ENCODE data around the gene IFITM10. TPM values are rescaled to one million over a fixed set of nuclear protein-coding genes. Genes with fewer than 3 reads are reported as not detected.
"Not testable (repeated sequence)": the region's sequence is repeated elsewhere in the genome, so short reads cannot be mapped to it uniquely, and the experiment has no call there.

IFITM10 gene
- total RNA-seq, 1 experiment from 2014 or later, result 2.0 TPM

DNA sequence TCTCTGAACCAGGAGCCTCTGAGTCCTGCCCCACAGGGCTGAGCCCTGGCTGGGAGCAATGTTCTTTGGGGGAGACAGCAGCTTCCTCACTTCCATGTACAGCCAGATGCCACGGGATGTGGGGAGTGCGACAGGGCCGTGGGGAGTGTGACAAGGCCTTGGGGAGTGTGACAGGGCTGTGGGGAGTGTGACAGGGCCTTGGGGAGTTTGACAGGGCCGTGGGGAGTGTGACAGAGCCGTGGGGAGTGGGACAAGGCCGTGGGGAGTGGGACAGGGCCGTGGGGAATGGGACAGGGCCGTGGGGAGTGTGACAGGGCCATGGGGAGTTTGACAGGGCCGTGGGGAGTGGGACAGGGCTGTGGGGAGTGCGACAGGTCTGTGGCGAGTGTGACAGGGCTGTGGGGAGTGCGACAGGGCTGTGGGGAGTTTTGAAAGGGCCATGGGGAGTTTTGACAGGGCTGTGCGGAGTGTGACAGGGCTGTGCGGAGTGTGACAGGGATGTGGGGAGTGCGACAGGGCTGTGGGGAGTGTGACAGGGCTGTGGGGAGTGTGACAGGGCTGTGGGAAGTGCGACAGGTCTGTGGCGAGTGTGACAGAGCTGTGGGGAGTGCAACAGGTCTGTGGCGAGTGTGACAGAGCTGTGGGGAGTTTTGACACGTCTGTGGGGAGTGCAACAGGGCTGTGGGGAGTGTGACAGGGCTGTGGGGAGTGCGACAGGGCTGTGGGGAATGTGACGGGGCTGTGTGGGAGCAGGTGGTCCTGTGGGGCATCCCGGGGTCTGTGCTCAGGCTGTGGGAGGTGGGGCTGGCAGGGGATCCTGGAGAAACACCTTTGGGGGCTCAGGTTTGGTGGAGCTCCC, 60.0 kb downstream of the IFITM10 start:
- POLR2A ChIA-PET, result interaction anchor here (2.0 kb wide), 1 partner anchor 144 kb away, joined by 4 read pairs; the partner anchor contains the start of gene SYT8

GRCh38 chr11:1689250-1690166, 60.9 kb downstream of the IFITM10 start:
- Mint-ChIP-seq H3K4me1 (ENCODE audit: insufficient read depth, unreplicated experiment) (peaks cover 11% of the 10 kb centered on the region), H3K27me3 (ENCODE audit: insufficient read depth, unreplicated experiment) (peaks cover 12% of the 10 kb centered on the region)
- H3K4me3 Mint-ChIP-seq (ENCODE audit: unreplicated experiment); H3K36me3 Mint-ChIP-seq (ENCODE audit: insufficient read depth, unreplicated experiment); H3K27ac Mint-ChIP-seq (ENCODE audit: low read depth, unreplicated experiment); DNase-seq (ENCODE audit: unreplicated experiment); H3K9me3 Mint-ChIP-seq (ENCODE audit: unreplicated experiment); BruUV-seq (replicated peaks): not testable (repeated sequence)
- POLR2A ChIA-PET, result interaction anchor here (2.0 kb wide), 1 partner anchor 145 kb away, joined by 4 read pairs; the partner anchor contains the start of gene SYT8
- CTCF ChIA-PET, result interaction anchor here (0.8 to 6.0 kb wide), 3 partner anchors 143 to 310 kb away, joined by 3 to 171 read pairs (median 87); partner anchors contain the start of genes H19 and SYT8
- intact Hi-C loops (cut with micrococcal nuclease), result loop anchor here (2.0 to 5.0 kb wide), 2 partner anchors 17 to 37 kb away; no protein-coding TSS in a partner anchor

More for the DNA sequence above, 60.0 kb downstream of the IFITM10 start:
- CTCF ChIA-PET, result interaction anchor here (0.7 to 6.0 kb wide), 8 partner anchors 9 to 411 kb away, joined by 3 to 171 read pairs (median 8); partner anchors contain the start of genes H19 and SYT8
- Mint-ChIP-seq H3K4me3 (ENCODE audit: unreplicated experiment) (no peak overlapping the region), H3K27me3 (ENCODE audit: insufficient read depth, unreplicated experiment) (peaks cover 10% of the 10 kb centered on the region), H3K4me1 (ENCODE audit: insufficient read depth, unreplicated experiment) (peaks cover 11% of the 10 kb centered on the region), H3K36me3 (ENCODE audit: insufficient read depth, unreplicated experiment) (peaks cover 6% of the 10 kb centered on the region), H3K9me3 (ENCODE audit: unreplicated experiment) (no peaks in the 10 kb centered on the region), H3K27ac (ENCODE audit: low read depth, unreplicated experiment) (no peak overlapping the region)
- DNase-seq (ENCODE audit: unreplicated experiment), result no peak
- TF ChIP-seq CTCF (IDR thresholded peaks at IDR 0.05; ENCODE audit: unreplicated experiment), result no peak
- intact Hi-C loops (cut with micrococcal nuclease), result loop anchor here (2.0 to 5.0 kb wide), 2 partner anchors 18 to 38 kb away; no protein-coding TSS in a partner anchor
- no TSS peak for BruUV-seq (replicated peaks)

DNA sequence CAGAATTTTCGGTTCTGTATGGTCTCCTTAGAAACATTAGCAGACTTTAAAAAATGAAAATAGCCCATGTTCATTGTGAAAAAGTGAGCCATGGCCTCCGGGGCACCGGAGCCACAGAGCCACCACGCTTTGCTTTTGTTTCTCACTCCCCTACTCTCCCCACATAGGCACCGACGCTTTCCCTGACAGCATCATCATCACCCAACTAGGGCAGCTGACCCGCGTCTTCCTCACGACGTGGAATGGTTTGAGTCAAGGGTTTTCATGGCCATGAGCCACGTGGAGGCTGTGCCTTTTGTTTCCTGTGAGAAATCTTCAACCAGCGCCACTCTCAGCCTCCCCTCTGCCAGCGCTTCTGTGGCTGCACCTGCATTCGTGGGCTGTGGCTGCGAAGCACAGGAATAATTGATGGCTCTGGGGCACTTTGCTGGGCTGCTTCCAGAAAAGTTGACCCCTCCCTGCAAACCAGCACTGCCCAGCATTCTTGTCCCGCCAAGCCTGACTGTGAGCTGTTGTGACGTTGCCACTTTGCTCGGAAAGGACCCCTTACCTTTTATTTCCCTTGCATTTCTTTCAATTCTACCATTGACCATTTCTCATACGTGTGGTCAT, 62.0 kb downstream of the IFITM10 start:
- H3K27ac Mint-ChIP-seq (ENCODE audit: low read depth, unreplicated experiment); DNase-seq (ENCODE audit: unreplicated experiment); intact Hi-C loops (cut with micrococcal nuclease); H3K4me1 Mint-ChIP-seq (ENCODE audit: insufficient read depth, unreplicated experiment); BruUV-seq (replicated peaks); CTCF ChIA-PET; H3K4me3 Mint-ChIP-seq (ENCODE audit: unreplicated experiment); H3K36me3 Mint-ChIP-seq (ENCODE audit: insufficient read depth, unreplicated experiment); H3K9me3 Mint-ChIP-seq (ENCODE audit: unreplicated experiment): not testable (repeated sequence)
- POLR2A ChIA-PET, result interaction anchor here (2.0 kb wide), 1 partner anchor 146 kb away, joined by 4 read pairs; the partner anchor contains the start of gene SYT8
- H3K27me3 Mint-ChIP-seq (ENCODE audit: insufficient read depth, unreplicated experiment), result peaks cover 12% of the 10 kb centered on the region

GRCh38 chr11:1686220-1686619, 64.2 kb downstream of the IFITM10 start:
- H3K9me3 Mint-ChIP-seq (ENCODE audit: unreplicated experiment); H3K4me1 Mint-ChIP-seq (ENCODE audit: insufficient read depth, unreplicated experiment); H3K36me3 Mint-ChIP-seq (ENCODE audit: insufficient read depth, unreplicated experiment); H3K27ac Mint-ChIP-seq (ENCODE audit: low read depth, unreplicated experiment); H3K4me3 Mint-ChIP-seq (ENCODE audit: unreplicated experiment); DNase-seq (ENCODE audit: unreplicated experiment); POLR2A ChIA-PET; intact Hi-C loops (cut with micrococcal nuclease); BruUV-seq (replicated peaks); CTCF ChIA-PET: not testable (repeated sequence)
- peaks cover 12% of the 10 kb centered on the region for H3K27me3 Mint-ChIP-seq (ENCODE audit: insufficient read depth, unreplicated experiment)

DNA sequence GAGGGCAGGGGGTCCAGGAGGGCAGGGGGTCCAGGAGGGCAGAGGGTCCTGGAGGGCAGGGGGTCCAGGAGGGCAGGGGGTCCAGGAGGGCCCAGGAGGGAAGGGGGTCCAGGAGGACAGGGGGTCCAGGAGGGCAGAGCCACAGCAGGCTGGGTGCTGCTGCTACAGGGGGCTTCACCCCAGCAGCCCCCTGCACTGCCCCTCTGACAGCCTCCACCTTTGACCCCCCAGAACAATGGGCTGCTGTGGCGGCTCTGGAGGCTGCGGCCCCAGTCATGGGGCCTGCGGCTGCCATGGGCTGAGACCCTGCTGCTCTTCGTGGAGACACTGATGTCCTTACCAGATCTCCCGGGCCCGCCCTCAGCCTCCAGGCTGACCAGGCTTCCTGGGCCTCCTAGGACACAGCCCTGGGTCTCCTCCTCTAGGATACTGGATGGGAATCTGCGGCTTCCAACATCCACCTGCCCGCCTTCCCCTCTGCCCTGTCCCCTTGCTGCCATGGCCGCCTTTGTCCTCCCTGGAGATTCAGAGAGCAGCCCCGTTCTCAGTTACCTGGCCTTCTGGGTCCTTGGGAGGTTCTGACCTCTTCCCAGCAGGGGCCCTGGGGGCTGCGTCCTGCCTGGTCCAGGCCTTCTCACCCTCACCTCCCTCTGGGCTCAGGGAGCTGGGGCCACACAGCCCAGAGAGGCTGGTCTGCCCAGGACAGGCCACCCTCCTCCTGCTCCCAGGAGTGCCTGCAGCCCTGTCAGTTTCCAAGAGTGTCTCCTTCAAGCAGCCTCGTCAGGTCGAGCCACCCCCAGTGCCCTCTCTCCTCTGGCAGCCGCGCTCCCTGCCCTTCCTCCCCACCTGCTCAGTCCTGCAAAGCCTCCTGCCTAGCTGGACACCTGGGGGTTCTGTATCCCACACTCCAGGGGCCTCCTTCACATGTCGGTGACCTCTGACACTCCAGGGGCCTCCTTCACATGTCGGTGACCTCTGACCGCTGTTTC, 65.2 kb downstream of the IFITM10 start:
- H3K4me1 Mint-ChIP-seq (ENCODE audit: insufficient read depth, unreplicated experiment); H3K9me3 Mint-ChIP-seq (ENCODE audit: unreplicated experiment); POLR2A ChIA-PET; H3K27ac Mint-ChIP-seq (ENCODE audit: low read depth, unreplicated experiment); H3K4me3 Mint-ChIP-seq (ENCODE audit: unreplicated experiment); DNase-seq (ENCODE audit: unreplicated experiment); BruUV-seq (replicated peaks); CTCF ChIA-PET; intact Hi-C loops (cut with micrococcal nuclease); H3K36me3 Mint-ChIP-seq (ENCODE audit: insufficient read depth, unreplicated experiment): not testable (repeated sequence)
- peaks cover 12% of the 10 kb centered on the region for H3K27me3 Mint-ChIP-seq (ENCODE audit: insufficient read depth, unreplicated experiment)

- DNase-seq (ENCODE audit: unreplicated experiment); H3K36me3 Mint-ChIP-seq (ENCODE audit: insufficient read depth, unreplicated experiment); H3K27ac Mint-ChIP-seq (ENCODE audit: low read depth, unreplicated experiment); BruUV-seq (replicated peaks); intact Hi-C loops (cut with micrococcal nuclease); H3K4me1 Mint-ChIP-seq (ENCODE audit: insufficient read depth, unreplicated experiment); H3K9me3 Mint-ChIP-seq (ENCODE audit: unreplicated experiment); H3K4me3 Mint-ChIP-seq (ENCODE audit: unreplicated experiment); POLR2A ChIA-PET: not testable (repeated sequence)
- CTCF ChIA-PET, result interaction anchor here (1.9 kb wide), 1 partner anchor 318 kb away, joined by 5 read pairs; no protein-coding TSS in a partner anchor
- peaks cover 12% of the 10 kb centered on the region for H3K27me3 Mint-ChIP-seq (ENCODE audit: insufficient read depth, unreplicated experiment)
Measured at GRCh38 chr11:1683904-1684572, 66.4 kb downstream of the IFITM10 start.

DNA sequence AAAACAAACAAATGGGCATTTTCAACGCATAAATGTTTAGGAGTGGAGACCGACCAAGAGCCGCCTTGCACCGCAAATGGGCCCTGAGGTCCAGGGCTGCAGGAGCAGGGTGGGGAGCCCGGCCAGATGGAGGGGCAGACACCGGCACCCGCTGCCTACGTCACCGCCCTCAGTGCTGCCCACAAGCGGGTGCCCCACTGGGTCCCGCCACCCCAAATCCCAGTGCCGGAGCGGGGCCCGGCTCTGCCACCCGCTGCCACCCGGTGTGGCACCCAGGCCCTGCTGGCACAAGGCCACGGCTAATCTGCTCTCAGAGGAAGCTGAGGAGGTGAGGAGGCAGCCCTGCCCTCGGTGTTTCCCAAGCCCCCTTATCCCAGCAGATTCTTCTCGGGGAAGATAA, 67.2 kb downstream of the IFITM10 start:
- BruUV-seq (replicated peaks); H3K27ac Mint-ChIP-seq (ENCODE audit: low read depth, unreplicated experiment); H3K4me3 Mint-ChIP-seq (ENCODE audit: unreplicated experiment); POLR2A ChIA-PET; H3K9me3 Mint-ChIP-seq (ENCODE audit: unreplicated experiment); intact Hi-C loops (cut with micrococcal nuclease); H3K4me1 Mint-ChIP-seq (ENCODE audit: insufficient read depth, unreplicated experiment); H3K36me3 Mint-ChIP-seq (ENCODE audit: insufficient read depth, unreplicated experiment); DNase-seq (ENCODE audit: unreplicated experiment): not testable (repeated sequence)
- H3K27me3 Mint-ChIP-seq (ENCODE audit: insufficient read depth, unreplicated experiment), result peaks cover 12% of the 10 kb centered on the region
- CTCF ChIA-PET, result interaction anchor here (1.8 to 1.9 kb wide), 2 partner anchors 11 to 319 kb away, joined by 5 to 9 read pairs; no protein-coding TSS in a partner anchor
